ENCODE measurements around the gene NID2. TPM values are rescaled to one million over a fixed set of nuclear protein-coding genes. Genes with fewer than 3 reads are reported as not detected.

The NID2 gene
- total and polyA plus RNA-seq, 4 donors: 3.4 to 116 (median 7.8) TPM

- DNase-seq: no peak
- Histone ChIP-seq H3K9me3 (ENCODE audit: control insufficient read depth in 4 of 4, insufficient read depth in 3 of 4, low read length in 3 of 4) (peaks cover 0 to 1% (median 0%) of the 10 kb centered on the region in 4 donors), H3K4me3 (no peak overlapping the region), H3K36me3 (ENCODE audit: control insufficient read depth in 4 of 4, insufficient read depth in 4 of 4, low read length in 4 of 4) (no peaks in the 10 kb centered on the region), H3K27me3 (ENCODE audit: control insufficient read depth in 3 of 3, insufficient read depth in 3 of 3, low read length in 2 of 3) (no peaks in the 10 kb centered on the region), H3K9ac (ENCODE audit: insufficient read depth in 1 of 2, low read length in 2 of 2) (no peak overlapping the region), H3K27ac (ENCODE audit: low read depth in 1 of 2, low read length in 1 of 2) (no peak overlapping the region), H3K4me1 (ENCODE audit: control insufficient read depth in 5 of 5, insufficient read depth in 5 of 5, low read length in 5 of 5) (peaks cover 0 to 9% (median 1%) of the 10 kb centered on the region in 5 donors)
- TF ChIP-seq, protein P1, sequence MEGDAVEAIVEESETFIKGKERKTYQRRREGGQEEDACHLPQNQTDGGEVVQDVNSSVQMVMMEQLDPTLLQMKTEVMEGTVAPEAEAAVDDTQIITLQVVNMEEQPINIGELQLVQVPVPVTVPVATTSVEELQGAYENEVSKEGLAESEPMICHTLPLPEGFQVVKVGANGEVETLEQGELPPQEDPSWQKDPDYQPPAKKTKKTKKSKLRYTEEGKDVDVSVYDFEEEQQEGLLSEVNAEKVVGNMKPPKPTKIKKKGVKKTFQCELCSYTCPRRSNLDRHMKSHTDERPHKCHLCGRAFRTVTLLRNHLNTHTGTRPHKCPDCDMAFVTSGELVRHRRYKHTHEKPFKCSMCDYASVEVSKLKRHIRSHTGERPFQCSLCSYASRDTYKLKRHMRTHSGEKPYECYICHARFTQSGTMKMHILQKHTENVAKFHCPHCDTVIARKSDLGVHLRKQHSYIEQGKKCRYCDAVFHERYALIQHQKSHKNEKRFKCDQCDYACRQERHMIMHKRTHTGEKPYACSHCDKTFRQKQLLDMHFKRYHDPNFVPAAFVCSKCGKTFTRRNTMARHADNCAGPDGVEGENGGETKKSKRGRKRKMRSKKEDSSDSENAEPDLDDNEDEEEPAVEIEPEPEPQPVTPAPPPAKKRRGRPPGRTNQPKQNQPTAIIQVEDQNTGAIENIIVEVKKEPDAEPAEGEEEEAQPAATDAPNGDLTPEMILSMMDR (IDR thresholded peaks at IDR 0.05; ENCODE audit: control extremely low read depth, extremely low read depth): no peak
- no peak for ATAC-seq (ENCODE audit: insufficient read depth, low FRiP score)
Measured at GRCh38 chr14:52112336-52113018, 43.6 kb upstream of the NID2 start.

DNA sequence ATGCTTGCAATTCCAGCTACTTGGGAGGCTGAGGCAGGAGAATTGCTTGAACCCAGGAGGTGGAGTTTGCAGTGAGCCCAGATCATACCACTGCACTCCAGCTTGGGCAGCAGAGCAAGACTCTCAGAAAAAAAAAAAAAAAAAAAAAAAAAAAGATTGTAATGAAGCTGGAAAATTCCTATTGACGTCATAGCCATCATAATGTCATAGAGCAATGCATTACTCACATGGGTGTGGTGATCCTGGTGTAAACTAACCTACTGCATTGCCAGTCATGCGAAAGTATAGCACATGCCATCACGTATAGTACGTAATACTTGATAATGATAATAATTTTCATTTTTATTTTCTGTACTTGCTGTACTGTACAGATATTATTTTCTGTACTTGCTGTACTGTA, 42.7 kb upstream of the NID2 start:
- Histone ChIP-seq H3K4me3 (no peak overlapping the region), H3K9ac (ENCODE audit: insufficient read depth in 1 of 2, low read length in 2 of 2) (no peak overlapping the region), H3K27me3 (ENCODE audit: control insufficient read depth in 3 of 3, insufficient read depth in 3 of 3, low read length in 2 of 3) (no peaks in the 10 kb centered on the region), H3K4me1 (ENCODE audit: control insufficient read depth in 5 of 5, insufficient read depth in 5 of 5, low read length in 5 of 5) (peaks cover 0 to 10% (median 4%) of the 10 kb centered on the region in 5 donors), H3K27ac (ENCODE audit: low read depth in 1 of 2, low read length in 1 of 2) (no peak overlapping the region), H3K9me3 (ENCODE audit: control insufficient read depth in 4 of 4, insufficient read depth in 3 of 4, low read length in 3 of 4) (peaks cover 0 to 1% (median 0%) of the 10 kb centered on the region in 4 donors), H3K36me3 (ENCODE audit: control insufficient read depth in 4 of 4, insufficient read depth in 4 of 4, low read length in 4 of 4) (no peaks in the 10 kb centered on the region)
- ATAC-seq (ENCODE audit: insufficient read depth, low FRiP score) (no peak), DNase-seq (no peak)
- WGBS, 2 donors: 95% methylated on average over 4 of the region's 4 CpGs
- TF ChIP-seq, protein P1 (IDR thresholded peaks at IDR 0.05; ENCODE audit: control extremely low read depth, extremely low read depth): no peak

GRCh38 chr14:52110441-52111086, 41.7 kb upstream of the NID2 start:
- Histone ChIP-seq H3K27me3 (ENCODE audit: control insufficient read depth in 3 of 3, insufficient read depth in 3 of 3, low read length in 2 of 3) (no peaks in the 10 kb centered on the region), H3K9ac (ENCODE audit: insufficient read depth in 1 of 2, low read length in 2 of 2) (no peak overlapping the region), H3K9me3 (ENCODE audit: control insufficient read depth in 4 of 4, insufficient read depth in 3 of 4, low read length in 3 of 4) (peaks cover 0 to 1% (median 0%) of the 10 kb centered on the region in 4 donors), H3K27ac (ENCODE audit: low read depth in 1 of 2, low read length in 1 of 2) (no peak overlapping the region), H3K36me3 (ENCODE audit: control insufficient read depth in 4 of 4, insufficient read depth in 4 of 4, low read length in 4 of 4) (no peaks in the 10 kb centered on the region), H3K4me3 (no peak overlapping the region), H3K4me1 (ENCODE audit: control insufficient read depth in 5 of 5, insufficient read depth in 5 of 5, low read length in 5 of 5) (peaks cover 0 to 13% (median 4%) of the 10 kb centered on the region in 5 donors)
- peak; percentile 26 to 79 (median 60) for DNase-seq
- 51 to 67% methylated on average over 5 of the region's 5 CpGs for WGBS, 2 donors
- TF ChIP-seq, protein P1 (IDR thresholded peaks at IDR 0.05; ENCODE audit: control extremely low read depth, extremely low read depth): no peak
- ATAC-seq (ENCODE audit: insufficient read depth, low FRiP score): no peak
